Middle frontal gyrus (tissue), 1 donor: ENCODE measurements around the gene ASF1A.
A peak's percentile ranks its signal among the peaks of the same experiment; 100 is the strongest.

Source experiments
- DNase-seq: peaks from one replicate; pipeline ENCODE4 v3.0.0-alpha.2; 2015; ENCODE audit warnings: low spot score; ENCODE audit errors: extremely low spot score

Gene ASF1A

GRCh38 chr6:118912646-118913045 is 18.7 kb downstream of the ASF1A start:
- no peak for DNase-seq

GRCh38 chr6:118913161-118913560 is 19.2 kb downstream of the ASF1A start:
- DNase-seq: no peak

GRCh38 chr6:118914598-118914997 is 20.6 kb downstream of the ASF1A start:
- no peak for DNase-seq

- DNase-seq: no peak
Measured at GRCh38 chr6:118917546-118918328, 23.8 kb downstream of the ASF1A start.

- no peak for DNase-seq
Measured at GRCh38 chr6:118918329-118918725, 24.4 kb downstream of the ASF1A start.

GRCh38 chr6:118921084-118921483 is 27.1 kb downstream of the ASF1A start:
- DNase-seq: no peak

GRCh38 chr6:118923035-118923434 is 29.1 kb downstream of the ASF1A start:
- DNase-seq: no peak

- DNase-seq: no peak
Measured at GRCh38 chr6:118930680-118931079, 36.7 kb downstream of the ASF1A start.

- DNase-seq: no peak
Measured at GRCh38 chr6:118931436-118931835, 37.5 kb downstream of the ASF1A start.

GRCh38 chr6:118932421-118932820 is 38.5 kb downstream of the ASF1A start:
- no peak for DNase-seq

GRCh38 chr6:118933855-118934460 is 40.0 kb downstream of the ASF1A start:
- DNase-seq: no peak

GRCh38 chr6:118934461-118935330 is 40.7 kb downstream of the ASF1A start, which contains the start of gene MCM9:
Gene MCM9, minus strand, starts transcription at chr6:118935159. Its CDS starts 3,436 bp downstream, at chr6:118931723.
- peak; percentile 72 for DNase-seq

- no peak for DNase-seq
Measured at GRCh38 chr6:118935331-118935668, 41.3 kb downstream of the ASF1A start.

GRCh38 chr6:118935978-118936703 is 42.2 kb downstream of the ASF1A start:
- DNase-seq: no peak

- DNase-seq: no peak
Measured at GRCh38 chr6:118939683-118940082, 45.7 kb downstream of the ASF1A start.

GRCh38 chr6:118940770-118941169 is 46.8 kb downstream of the ASF1A start:
- no peak for DNase-seq

GRCh38 chr6:118945217-118945616 is 51.3 kb downstream of the ASF1A start:
- no peak for DNase-seq

- DNase-seq: no peak
Measured at GRCh38 chr6:118952683-118953082, 58.7 kb downstream of the ASF1A start.

GRCh38 chr6:118953391-118953790 is 59.4 kb downstream of the ASF1A start:
- no peak for DNase-seq
